Fibroblast of mammary gland (primary cell): ENCODE results near the gene RAB31.
"Not testable (repeated sequence)": the region's sequence is repeated elsewhere in the genome, so short reads cannot be mapped to it uniquely, and the experiment has no call there.

Experiments used
- DNase-seq: peaks from one replicate; pipeline ENCODE4 v3.0.0-alpha.2; 2010; ENCODE audit warnings: low read depth
- H3K4me3 ChIP-seq: 2 replicates; pipeline ENCODE4 v1.5.1; 2011; ENCODE audit warnings: low read depth, mild to moderate bottlenecking, low read length, moderate library complexity; ENCODE audit not compliant: control insufficient read depth
- TF ChIP-seq, protein P1 (sequence below): conservative IDR thresholded peaks from 2 replicates; pipeline ENCODE4 v1.5.1; 2011; ENCODE audit warnings: low read depth, low read length, inconsistent platforms; ENCODE audit not compliant: control insufficient read depth, insufficient read depth

The RAB31 gene

GRCh38 chr18:9901377-9901776 is 193.3 kb downstream of the RAB31 start:
- peak; percentile 40 for DNase-seq
- TF ChIP-seq, protein P1, sequence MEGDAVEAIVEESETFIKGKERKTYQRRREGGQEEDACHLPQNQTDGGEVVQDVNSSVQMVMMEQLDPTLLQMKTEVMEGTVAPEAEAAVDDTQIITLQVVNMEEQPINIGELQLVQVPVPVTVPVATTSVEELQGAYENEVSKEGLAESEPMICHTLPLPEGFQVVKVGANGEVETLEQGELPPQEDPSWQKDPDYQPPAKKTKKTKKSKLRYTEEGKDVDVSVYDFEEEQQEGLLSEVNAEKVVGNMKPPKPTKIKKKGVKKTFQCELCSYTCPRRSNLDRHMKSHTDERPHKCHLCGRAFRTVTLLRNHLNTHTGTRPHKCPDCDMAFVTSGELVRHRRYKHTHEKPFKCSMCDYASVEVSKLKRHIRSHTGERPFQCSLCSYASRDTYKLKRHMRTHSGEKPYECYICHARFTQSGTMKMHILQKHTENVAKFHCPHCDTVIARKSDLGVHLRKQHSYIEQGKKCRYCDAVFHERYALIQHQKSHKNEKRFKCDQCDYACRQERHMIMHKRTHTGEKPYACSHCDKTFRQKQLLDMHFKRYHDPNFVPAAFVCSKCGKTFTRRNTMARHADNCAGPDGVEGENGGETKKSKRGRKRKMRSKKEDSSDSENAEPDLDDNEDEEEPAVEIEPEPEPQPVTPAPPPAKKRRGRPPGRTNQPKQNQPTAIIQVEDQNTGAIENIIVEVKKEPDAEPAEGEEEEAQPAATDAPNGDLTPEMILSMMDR, result no peak
- H3K4me3 ChIP-seq, result no peak overlapping the region

- DNase-seq, H3K4me3 ChIP-seq: not testable (repeated sequence)
Measured at GRCh38 chr18:9902264-9902663, 194.2 kb downstream of the RAB31 start.

DNA sequence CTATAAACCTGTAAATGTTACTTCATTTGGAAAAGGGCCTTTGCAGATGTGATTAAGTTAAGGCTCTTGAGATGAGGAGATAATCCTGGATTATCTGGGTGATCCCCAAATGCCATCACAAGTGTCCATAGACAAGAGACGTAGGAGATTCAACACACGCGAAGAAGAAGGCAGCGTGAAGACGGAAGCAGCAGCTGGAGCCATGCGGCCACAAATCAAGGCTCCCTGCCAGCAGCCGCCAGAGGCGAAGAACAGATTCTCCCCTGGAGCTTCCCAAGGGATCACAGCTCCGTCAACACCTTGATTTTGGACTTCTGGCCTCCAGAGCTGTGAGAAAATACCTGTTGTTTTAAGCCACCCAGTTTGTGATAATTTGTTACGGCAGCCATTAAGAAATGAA is 194.7 kb downstream of the RAB31 start:
- DNase-seq, result peak; percentile 28
- no peak overlapping the region for H3K4me3 ChIP-seq
- TF ChIP-seq, protein P1, result no peak

DNA sequence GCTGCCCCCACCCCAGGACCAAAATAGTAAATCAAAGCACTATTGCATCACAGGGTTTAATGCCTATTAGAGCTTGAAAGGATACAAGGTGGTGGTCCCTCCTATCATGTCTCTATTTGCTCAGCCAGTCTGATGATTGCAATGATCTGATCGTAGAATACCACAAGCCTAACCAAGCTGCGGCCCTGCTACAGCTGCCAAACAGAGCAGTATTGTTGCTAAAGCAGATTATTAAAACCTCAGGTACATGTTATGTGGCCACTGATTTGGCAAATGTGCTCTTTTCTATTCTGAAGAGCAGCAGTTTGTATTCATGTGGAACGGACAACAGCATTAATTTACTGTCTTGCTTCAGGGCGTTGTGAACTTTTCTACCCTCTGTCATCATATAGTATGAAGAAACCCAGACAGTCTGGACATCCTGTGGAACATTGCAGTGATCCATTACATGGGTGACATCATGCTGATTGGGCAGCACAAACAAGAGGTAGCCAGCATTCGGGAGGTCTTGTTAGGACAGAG is 197.4 kb downstream of the RAB31 start:
- TF ChIP-seq, protein P1, result no peak
- H3K4me3 ChIP-seq, result no peak overlapping the region
- DNase-seq, result peak; percentile 72

DNA sequence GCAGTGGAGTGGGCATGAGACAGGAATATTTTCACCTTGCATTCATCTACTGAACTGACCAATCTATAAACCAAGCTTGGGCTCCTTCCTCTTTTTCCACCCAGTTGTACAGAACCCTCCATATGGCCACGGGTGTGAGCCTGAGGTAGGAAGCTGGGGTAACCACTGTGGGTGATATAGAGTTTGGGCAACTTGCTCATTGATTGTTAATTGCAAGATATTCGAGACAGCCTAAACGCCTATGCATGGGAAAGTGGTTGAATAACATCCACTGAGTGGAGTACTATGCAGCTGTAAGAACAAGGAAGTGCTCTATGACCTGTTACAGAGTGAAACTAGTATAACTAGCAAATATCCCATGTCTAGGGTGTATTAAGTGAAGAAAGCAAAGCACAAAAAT is 198.4 kb downstream of the RAB31 start:
- H3K4me3 ChIP-seq, result no peak overlapping the region
- no peak for DNase-seq
- TF ChIP-seq, protein P1, result no peak

- TF ChIP-seq, protein P1, result no peak
- no peak overlapping the region for H3K4me3 ChIP-seq
- DNase-seq, result no peak
Measured at GRCh38 chr18:9907867-9908266, 199.8 kb downstream of the RAB31 start.

DNA sequence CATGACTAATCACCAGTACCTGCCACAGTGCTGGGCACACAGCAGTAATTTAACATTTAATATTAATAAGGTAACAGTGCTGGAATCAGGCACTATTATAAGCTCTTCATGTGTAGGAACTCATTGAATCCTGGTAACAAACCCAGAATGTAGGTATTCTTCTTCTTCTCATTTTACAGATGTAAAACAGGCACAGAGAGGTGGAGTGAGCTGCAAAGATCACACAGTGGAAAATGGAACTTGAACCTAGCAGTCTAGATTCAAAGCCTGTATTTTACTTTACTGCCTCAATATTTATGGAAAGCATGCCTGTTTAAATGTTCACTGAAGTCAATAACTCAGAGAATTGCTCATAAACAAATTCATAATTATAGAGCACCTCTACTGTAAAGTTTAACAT is 202.0 kb downstream of the RAB31 start:
- TF ChIP-seq, protein P1, result no peak
- DNase-seq, result no peak
- H3K4me3 ChIP-seq, result no peak overlapping the region

DNA sequence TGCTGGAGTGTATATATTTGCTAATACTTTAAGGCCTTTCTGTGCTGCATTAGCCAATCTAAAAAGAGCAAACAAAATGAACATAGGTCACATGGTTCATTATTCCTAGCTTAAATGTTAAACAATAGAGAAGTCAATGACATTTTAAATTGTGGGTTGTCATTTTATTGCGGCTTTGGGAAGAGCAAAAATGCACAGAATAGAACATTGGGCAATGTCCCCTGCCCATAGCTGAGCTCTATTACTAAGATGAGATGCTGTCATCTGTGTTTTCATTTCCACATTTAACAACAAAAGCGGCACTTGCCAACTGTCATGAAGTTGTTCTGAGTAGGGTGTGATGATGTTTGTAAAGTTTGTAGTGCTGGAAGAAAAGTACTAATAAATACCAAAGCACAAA is 202.6 kb downstream of the RAB31 start:
- H3K4me3 ChIP-seq, result no peak overlapping the region
- TF ChIP-seq, protein P1, result no peak
- no peak for DNase-seq
